HPDE6-E6E7 (cell line): Measurements from ENCODE around the gene PPAT.

Experiments used
- DNase-seq: peaks from one replicate; pipeline ENCODE4 v3.0.0; 2011; ENCODE audit warnings: missing footprints; ENCODE audit errors: extremely low spot score

Gene PPAT

GRCh38 chr4:56434599-56435139 is 746 bp downstream of the PPAT start:
- DNase-seq = peak; percentile 35

GRCh38 chr4:56433280-56433679 is 2.1 kb downstream of the PPAT start:
- DNase-seq = no peak

GRCh38 chr4:56430203-56430602 is 5.2 kb downstream of the PPAT start:
- DNase-seq = no peak

GRCh38 chr4:56427179-56427578 is 8.2 kb downstream of the PPAT start:
- no peak for DNase-seq

GRCh38 chr4:56426273-56426672 is 9.1 kb downstream of the PPAT start:
- no peak for DNase-seq

GRCh38 chr4:56425518-56425917 is 9.9 kb downstream of the PPAT start:
- no peak for DNase-seq

- no peak for DNase-seq
Observed at GRCh38 chr4:56424697-56425514, 10.5 kb downstream of the PPAT start.

GRCh38 chr4:56424176-56424575 is 11.2 kb downstream of the PPAT start:
- no peak for DNase-seq

- DNase-seq = no peak
Observed at GRCh38 chr4:56417396-56417795, 18.0 kb downstream of the PPAT start.

- no peak for DNase-seq
Observed at GRCh38 chr4:56416349-56416748, 19.1 kb downstream of the PPAT start.

GRCh38 chr4:56414135-56414670 is 21.2 kb downstream of the PPAT start:
- no peak for DNase-seq

GRCh38 chr4:56410247-56411062 is 25.0 kb downstream of the PPAT start:
- DNase-seq = peak; percentile 74

- no peak for DNase-seq
Observed at GRCh38 chr4:56409511-56410090, 25.8 kb downstream of the PPAT start.

GRCh38 chr4:56408978-56409377 is 26.4 kb downstream of the PPAT start:
- DNase-seq = no peak

GRCh38 chr4:56406151-56406550 is 29.3 kb downstream of the PPAT start:
- no peak for DNase-seq

GRCh38 chr4:56405016-56405415 is 30.4 kb downstream of the PPAT start:
- DNase-seq = no peak

GRCh38 chr4:56400560-56400959 is 34.9 kb downstream of the PPAT start:
- no peak for DNase-seq

GRCh38 chr4:56391270-56391669 is 44.1 kb downstream of the PPAT start:
- no peak for DNase-seq

GRCh38 chr4:56389558-56389957 is 45.9 kb downstream of the PPAT start:
- no peak for DNase-seq

GRCh38 chr4:56388306-56388705 is 47.1 kb downstream of the PPAT start:
- no peak for DNase-seq

GRCh38 chr4:56387023-56388001 is 48.1 kb downstream of the PPAT start, which contains the start of gene AASDH:
Gene AASDH (minus strand): TSS chr4:56387491. CDS start chr4:56384299, 3,192 bp downstream.
- peak; percentile 89 for DNase-seq
